H1 (cell line): ENCODE measurements around the gene CIZ1. TPM values are rescaled to one million over a fixed set of nuclear protein-coding genes. Genes with fewer than 3 reads are reported as not detected.

ENCODE experiments used
- ATF2 ChIP-seq: IDR thresholded peaks from 2 replicates; pipeline ENCODE4 v1.6.1; 2012; ENCODE audit warnings: low read length, inconsistent platforms
- CTCF ChIP-seq, 3 experiments: IDR thresholded peaks; 1 replicate in 2 of 3; 2 replicates in 1 of 3; pipeline versions ENCODE4 v1.5.1 to v1.6.1; 2011; ENCODE audit warnings: low read length in 3 of 3, mild to moderate bottlenecking in 3 of 3, inconsistent platforms in 2 of 3, low read depth in 1 of 3, moderate library complexity in 1 of 3; ENCODE audit not compliant: insufficient read depth in 1 of 3; ENCODE audit errors: control extremely low read depth in 1 of 3
- E2F6 ChIP-seq: IDR thresholded peaks from 2 replicates; pipeline ENCODE4 v1.6.1; 2012; ENCODE audit warnings: inconsistent platforms
- EZH2 ChIP-seq: fragments of 200-600 bp; sonication (generic); IDR thresholded peaks from 2 replicates; pipeline ENCODE4 v1.7.1; 2012; ENCODE audit warnings: low read depth, mild to moderate bottlenecking, moderate library complexity, low read length, inconsistent platforms; ENCODE audit not compliant: severe bottlenecking
- GABPA ChIP-seq: IDR thresholded peaks from 2 replicates; pipeline ENCODE4 v1.6.1; 2011; ENCODE audit warnings: mild to moderate bottlenecking, low read length, moderate library complexity, borderline replicate concordance; ENCODE audit not compliant: insufficient read depth
- KDM5A ChIP-seq: fragments of 200-600 bp; IDR thresholded peaks from 2 replicates; pipeline ENCODE4 v1.7.1; 2012; ENCODE audit warnings: mild to moderate bottlenecking, low read length, inconsistent platforms, mixed read lengths
- PHF8 ChIP-seq: fragments of 200-600 bp; sonication (generic); conservative IDR thresholded peaks from 2 replicates; pipeline ENCODE4 v1.7.1; 2012; ENCODE audit warnings: low read depth, mild to moderate bottlenecking, inconsistent platforms, low read length, moderate library complexity
- POLR2AphosphoS5 ChIP-seq: IDR thresholded peaks from 2 replicates; pipeline ENCODE4 v1.6.1; 2011; ENCODE audit warnings: low read depth, low read length
- SIRT6 ChIP-seq: IDR thresholded peaks from one replicate; pipeline ENCODE4 v1.7.1; 2012; ENCODE audit warnings: low read length, inconsistent platforms
- SP4 ChIP-seq: IDR thresholded peaks from 2 replicates; pipeline ENCODE4 v1.6.1; 2012; ENCODE audit warnings: low read length, inconsistent platforms
- polyA plus RNA-seq, 7 experiments: library from polyadenylated mRNA; depleted of rRNA in 3 of 7; stranded (reverse) in 5 of 7; unstranded in 2 of 7; fragments of >200 nt in 5 of 7; fragments of 200-250 nt in 2 of 7; gene quantifications; 1 replicate in 5 of 7; 2 replicates in 1 of 7; 4 replicates in 1 of 7; pipeline versions ENCODE4 v1.2.1 to v1.2.3, GENCODE V29; 2011 to 2013; ENCODE audit warnings: missing spikeins in 2 of 7, mixed read lengths in 2 of 7
- total RNA-seq: library from RNA; stranded (reverse); fragmentation: NEBNext Ultra II Directional; extraction: Animal tissue kit (Norgen Biotek cat#: 25700); gene quantifications from 2 replicates; pipeline ENCODE4 v1.2.1, GENCODE V29; 2021

The CIZ1 gene
- total and polyA plus RNA-seq, 2 of the 8 experiments (the other 6 are each of a cell fraction or from before 2014, with no cell fraction given) = 66.0 to 107 TPM

GRCh38 chr9:128127990-128128835 lies 63.2 kb downstream of the CIZ1 start (continued):
- peak; percentile 98 for TF ChIP-seq SP4
- TF ChIP-seq ATF2 = no peak
- TF ChIP-seq CTCF (IDR thresholded peaks at IDR 0.05; ENCODE audit: control extremely low read depth in 1 of 3, insufficient read depth in 1 of 3, low read depth in 1 of 3, low read length in 3 of 3) = no peak
- 0 out of 2 replicates have a peak, but pooled peaks have one; percentile 17 for TF ChIP-seq POLR2AphosphoS5
- TF ChIP-seq EZH2 = no peak
- TF ChIP-seq E2F6 = peak; percentile 27; the same call in 1 of the 2 replicates
- TF ChIP-seq SIRT6 = no peak
- TF ChIP-seq GABPA = peak; percentile 73
- peak; percentile 42 for TF ChIP-seq PHF8
- TF ChIP-seq KDM5A = 0 out of 2 replicates have a peak, but pooled peaks have one; percentile 26
